Activated T-helper 1 cell treated with anti-CD3 and anti-CD28 coated beads, Interleukin-12 subunit alpha, Interleukin-12 subunit beta, Interleukin-2, Interleukin-4 antibody, amounts not matched to agents 30 ng/mL and 10 ng/mL and 1 ng/mL, durations not matched to agents 14 hours and 24 hours and 36 hours (primary cell): Measurements from ENCODE around the gene SLC7A7. TPM values are rescaled to one million over a fixed set of nuclear protein-coding genes. Genes with fewer than 3 reads are reported as not detected.
"Not testable (repeated sequence)": the region's sequence is repeated elsewhere in the genome, so short reads cannot be mapped to it uniquely, and the experiment has no call there.

Source experiments
- DNase-seq: peaks from one replicate; pipeline ENCODE4 v3.0.0; 2021; ENCODE audit warnings: low spot score
- H3K27ac Mint-ChIP-seq: one replicate; pipeline ENCODE4 v1.8.0; 2021; ENCODE audit warnings: mild to moderate bottlenecking, mixed read lengths
- H3K27me3 Mint-ChIP-seq: one replicate; pipeline ENCODE4 v1.8.0; 2022; ENCODE audit warnings: mild to moderate bottlenecking, moderate library complexity, mixed read lengths; ENCODE audit not compliant: insufficient read depth
- H3K36me3 Mint-ChIP-seq: one replicate; pipeline ENCODE4 v1.8.0; 2021; ENCODE audit warnings: low read depth, mixed read lengths
- H3K4me1 Mint-ChIP-seq: one replicate; pipeline ENCODE4 v1.8.0; 2021; ENCODE audit warnings: low read depth, mixed read lengths
- H3K4me3 Mint-ChIP-seq: one replicate; pipeline ENCODE4 v1.8.0; 2021; ENCODE audit warnings: mild to moderate bottlenecking, moderate library complexity, mixed read lengths
- H3K9me3 Mint-ChIP-seq: one replicate; pipeline ENCODE4 v1.8.0; 2021; ENCODE audit warnings: mixed read lengths
- intact Hi-C: fragments of 100-400 bp; cut with micrococcal nuclease; formaldehyde crosslinking; loops from one replicate; pipeline ENCODE4 v1.15.1; 2024
- total RNA-seq: library from RNA; stranded (reverse); gene quantifications from 2 replicates; pipeline ENCODE4 v1.2.3, GENCODE V29; 2022

Gene SLC7A7
- total RNA-seq, 1 donor from 2014 or later, result not detected

DNA sequence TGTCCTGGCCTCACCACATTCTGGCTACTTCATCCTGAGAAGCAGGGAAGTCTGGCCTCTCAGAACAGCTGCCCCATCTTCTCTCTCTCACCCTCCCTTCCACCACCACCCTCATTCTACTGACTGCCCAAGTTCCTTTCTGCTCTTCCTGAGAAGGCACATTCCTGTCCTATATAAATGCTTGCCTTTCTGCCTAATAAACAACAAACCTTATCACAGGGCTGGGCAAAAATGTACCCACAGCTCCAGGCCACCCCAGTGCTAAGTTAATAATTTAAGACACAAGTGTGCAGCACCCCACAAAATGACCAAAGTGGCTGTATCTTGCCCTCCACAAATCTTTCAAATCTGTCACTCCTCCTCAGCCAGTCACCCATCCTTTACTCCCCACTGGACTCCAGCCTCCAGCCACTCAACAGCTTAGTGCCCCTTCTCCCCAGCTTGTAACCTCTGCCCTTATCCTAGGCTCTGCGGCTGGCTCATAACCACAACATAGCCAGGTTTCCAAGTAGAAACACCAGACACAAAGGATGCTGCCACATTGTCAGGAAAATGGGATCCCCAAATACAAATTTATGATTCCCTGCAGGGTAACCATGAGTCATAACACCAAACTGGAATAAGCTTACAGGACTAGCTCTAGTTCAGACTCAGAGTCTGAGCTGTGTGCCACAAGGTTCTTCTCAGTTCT, 33.8 kb downstream of the SLC7A7 start:
- intact Hi-C loops, result no loop called here
- Mint-ChIP-seq H3K4me3 (no peak overlapping the region), H3K4me1 (no peaks in the 10 kb centered on the region), H3K27me3 (no peaks in the 10 kb centered on the region), H3K36me3 (no peaks in the 10 kb centered on the region), H3K9me3 (no peaks in the 10 kb centered on the region), H3K27ac (no peak overlapping the region)
- DNase-seq, result no peak

GRCh38 chr14:22780941-22781300, 34.3 kb downstream of the SLC7A7 start:
- Mint-ChIP-seq H3K27ac (no peak overlapping the region), H3K27me3 (no peaks in the 10 kb centered on the region), H3K9me3 (no peaks in the 10 kb centered on the region), H3K4me3 (no peak overlapping the region), H3K4me1 (no peaks in the 10 kb centered on the region), H3K36me3 (peaks cover 1% of the 10 kb centered on the region)
- no peak for DNase-seq
- intact Hi-C loops, result no loop called here

GRCh38 chr14:22780105-22780679, 35.0 kb downstream of the SLC7A7 start:
- no peak overlapping the region for H3K4me3 Mint-ChIP-seq
- peaks cover 7% of the 10 kb centered on the region for H3K36me3 Mint-ChIP-seq
- no peaks in the 10 kb centered on the region for H3K4me1 Mint-ChIP-seq
- no peak for DNase-seq
- H3K27me3 Mint-ChIP-seq, result no peaks in the 10 kb centered on the region
- no peaks in the 10 kb centered on the region for H3K9me3 Mint-ChIP-seq
- no peak overlapping the region for H3K27ac Mint-ChIP-seq
- intact Hi-C loops, result no loop called here

DNA sequence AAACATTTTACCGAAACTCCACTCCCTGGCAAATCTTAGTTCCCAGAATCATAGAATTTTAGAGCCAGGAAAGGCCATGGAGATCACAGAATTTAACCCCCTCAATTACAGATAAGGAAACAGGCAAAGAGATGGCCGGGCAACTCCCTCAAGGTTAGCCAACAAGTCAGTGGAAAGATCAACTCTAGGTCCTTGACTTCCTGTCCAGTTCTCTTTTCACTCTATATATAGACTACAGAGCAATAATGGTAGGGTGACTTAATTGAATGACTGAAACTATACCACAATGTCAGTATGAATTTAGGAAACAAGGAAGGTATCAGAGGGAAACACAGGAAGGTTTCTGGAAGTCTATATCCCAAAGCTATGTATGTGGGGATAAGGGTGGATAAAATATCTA, 37.2 kb downstream of the SLC7A7 start:
- H3K27me3 Mint-ChIP-seq, result no peaks in the 10 kb centered on the region
- intact Hi-C loops, result no loop called here
- H3K4me1 Mint-ChIP-seq, result no peaks in the 10 kb centered on the region
- H3K27ac Mint-ChIP-seq, result no peak overlapping the region
- H3K36me3 Mint-ChIP-seq, result peaks cover 23% of the 10 kb centered on the region
- no peak overlapping the region for H3K4me3 Mint-ChIP-seq
- DNase-seq, result no peak
- no peaks in the 10 kb centered on the region for H3K9me3 Mint-ChIP-seq

GRCh38 chr14:22776849-22777248, 38.4 kb downstream of the SLC7A7 start:
- H3K27me3 Mint-ChIP-seq, H3K4me3 Mint-ChIP-seq, H3K9me3 Mint-ChIP-seq, H3K4me1 Mint-ChIP-seq, DNase-seq, intact Hi-C loops, H3K27ac Mint-ChIP-seq: not testable (repeated sequence)
- peaks cover 23% of the 10 kb centered on the region for H3K36me3 Mint-ChIP-seq

DNA sequence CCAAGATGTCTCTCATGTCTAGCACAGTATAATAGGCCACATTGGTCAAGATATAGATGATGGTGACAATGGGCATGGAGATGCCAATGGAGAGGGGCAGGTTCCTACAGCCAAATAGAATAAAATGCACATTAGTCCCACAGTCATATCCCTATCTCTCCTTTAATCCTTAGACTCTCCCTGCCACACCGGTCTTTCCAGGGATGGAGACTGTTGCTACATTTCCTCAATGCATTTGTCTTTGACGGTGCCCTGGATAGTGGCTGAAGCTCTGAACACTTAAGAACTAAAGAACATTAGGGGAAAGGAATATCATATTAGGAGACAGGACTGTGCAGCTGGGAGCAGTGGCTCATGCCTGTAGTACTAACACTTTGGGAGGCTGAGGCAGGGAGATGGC, 39.0 kb downstream of the SLC7A7 start:
- DNase-seq, result no peak
- no peaks in the 10 kb centered on the region for H3K27me3 Mint-ChIP-seq
- H3K27ac Mint-ChIP-seq, result no peak overlapping the region
- intact Hi-C loops, result no loop called here
- H3K36me3 Mint-ChIP-seq, result peaks cover 30% of the 10 kb centered on the region
- H3K4me1 Mint-ChIP-seq, result no peaks in the 10 kb centered on the region
- H3K9me3 Mint-ChIP-seq, result no peaks in the 10 kb centered on the region
- no peak overlapping the region for H3K4me3 Mint-ChIP-seq

DNA sequence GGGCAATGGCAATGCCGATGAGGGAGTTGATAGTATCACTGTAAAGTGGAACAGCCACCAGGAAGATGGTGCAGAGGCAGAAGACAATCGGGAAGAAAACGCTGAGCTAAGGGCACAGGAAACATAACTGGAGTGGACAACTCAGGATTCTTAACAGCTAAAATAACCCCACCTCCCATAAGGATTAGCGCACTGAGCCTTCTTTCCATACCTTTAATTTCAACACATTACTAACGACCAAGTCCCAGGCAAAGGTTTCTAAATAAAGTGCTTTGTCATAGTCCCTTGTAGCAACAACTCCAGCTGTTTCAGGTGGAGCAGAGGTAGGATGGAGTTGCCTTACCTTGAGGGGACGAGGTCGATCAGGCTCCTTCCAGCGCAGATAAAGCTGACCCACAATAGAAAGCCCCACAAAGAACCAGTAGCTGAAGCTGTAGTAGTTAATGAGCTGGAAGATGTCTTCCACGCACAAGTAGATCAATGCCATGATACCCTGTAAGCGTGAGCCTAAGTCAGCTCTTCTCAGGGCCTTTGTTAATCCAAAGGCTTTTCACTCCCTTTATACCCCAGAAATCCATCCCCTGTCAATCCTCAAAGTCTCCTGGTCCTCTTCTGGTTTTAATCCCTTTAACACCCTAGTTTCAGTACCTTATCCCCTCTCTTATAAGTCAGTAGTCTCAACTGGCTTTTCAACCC, 41.1 kb downstream of the SLC7A7 start:
- Mint-ChIP-seq H3K27me3 (no peaks in the 10 kb centered on the region), H3K4me3 (no peak overlapping the region), H3K9me3 (no peaks in the 10 kb centered on the region), H3K27ac (no peak overlapping the region), H3K36me3 (peaks cover 50% of the 10 kb centered on the region), H3K4me1 (no peaks in the 10 kb centered on the region)
- intact Hi-C loops, result no loop called here
- DNase-seq, result no peak

DNA sequence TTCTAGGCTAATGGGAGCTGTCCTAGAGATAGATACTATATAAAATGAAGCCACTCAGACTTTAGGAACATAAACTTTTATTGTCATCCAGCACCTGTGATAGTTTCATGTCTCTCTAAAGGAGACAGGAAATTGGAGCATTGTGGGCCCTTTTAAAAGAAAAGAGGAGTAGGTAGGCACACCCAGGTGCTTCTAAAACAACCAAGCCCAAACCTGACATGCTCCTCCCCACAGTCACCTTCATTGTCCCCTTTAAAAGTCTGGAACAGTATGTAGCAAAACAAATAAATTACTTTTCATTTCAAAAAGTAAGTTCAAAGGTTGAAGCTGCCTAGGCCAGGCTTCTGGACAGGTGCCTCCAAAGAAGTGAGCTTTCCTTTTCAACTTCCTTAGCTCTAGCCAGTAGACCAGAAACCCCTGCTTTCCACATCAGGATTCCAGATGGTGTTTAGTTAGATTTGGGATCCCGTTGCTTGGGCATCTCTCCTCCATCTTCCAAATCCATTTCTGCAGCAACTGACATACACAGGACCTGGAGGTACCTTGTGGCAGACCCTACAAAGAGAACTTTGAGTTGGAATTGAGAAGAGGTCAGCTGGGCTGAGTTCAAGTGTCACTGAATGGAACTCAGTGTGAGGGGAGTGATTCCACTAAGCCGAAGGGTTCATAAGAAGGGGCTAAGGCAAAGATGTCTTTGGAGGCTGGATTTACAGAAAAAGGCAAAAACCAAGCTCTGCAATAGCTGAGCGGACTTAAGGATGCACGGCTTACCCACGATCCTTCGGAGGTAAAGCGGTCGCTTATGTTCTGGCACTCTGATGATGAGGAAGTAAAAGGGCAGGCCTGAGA, 41.8 kb downstream of the SLC7A7 start:
- no peaks in the 10 kb centered on the region for H3K9me3 Mint-ChIP-seq
- H3K36me3 Mint-ChIP-seq, result peaks cover 54% of the 10 kb centered on the region
- H3K27ac Mint-ChIP-seq, result no peak overlapping the region
- intact Hi-C loops, result no loop called here
- H3K27me3 Mint-ChIP-seq, result no peaks in the 10 kb centered on the region
- H3K4me1 Mint-ChIP-seq, result peaks cover 3% of the 10 kb centered on the region
- DNase-seq, result no peak
- no peak overlapping the region for H3K4me3 Mint-ChIP-seq

DNA sequence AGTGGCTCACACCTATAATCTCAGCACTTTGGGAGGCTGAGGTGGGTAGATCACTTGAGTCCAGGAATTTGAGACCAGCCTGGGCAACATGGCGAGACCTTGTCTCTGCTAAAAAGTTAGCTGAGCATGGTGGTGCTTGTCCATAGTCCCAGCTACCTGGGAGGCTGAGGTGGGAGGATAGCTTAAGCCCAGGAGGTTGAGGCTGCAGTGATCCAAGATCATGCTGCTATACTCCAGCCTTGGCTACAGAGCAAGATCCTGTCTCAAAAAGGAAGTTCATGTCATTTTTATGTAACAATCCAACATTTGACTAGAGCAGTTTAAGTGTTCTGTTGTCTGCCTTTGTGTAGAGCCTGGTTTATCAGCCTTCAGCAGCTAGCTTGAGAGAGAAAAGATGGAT, 42.5 kb downstream of the SLC7A7 start:
- intact Hi-C loops, result no loop called here
- Mint-ChIP-seq H3K4me3 (no peak overlapping the region), H3K9me3 (no peaks in the 10 kb centered on the region), H3K36me3 (peaks cover 54% of the 10 kb centered on the region), H3K27ac (no peak overlapping the region), H3K27me3 (no peaks in the 10 kb centered on the region), H3K4me1 (peaks cover 10% of the 10 kb centered on the region)
- no peak for DNase-seq

GRCh38 chr14:22770481-22771187, 44.6 kb downstream of the SLC7A7 start:
- Mint-ChIP-seq H3K36me3 (peaks cover 62% of the 10 kb centered on the region), H3K4me3 (no peak overlapping the region), H3K27me3 (no peaks in the 10 kb centered on the region), H3K4me1 (peaks cover 22% of the 10 kb centered on the region), H3K27ac (no peak overlapping the region), H3K9me3 (peaks cover 3% of the 10 kb centered on the region)
- no peak for DNase-seq
- intact Hi-C loops, result no loop called here

GRCh38 chr14:22769369-22769768, 45.9 kb downstream of the SLC7A7 start:
- H3K27ac Mint-ChIP-seq, result no peak overlapping the region
- H3K36me3 Mint-ChIP-seq, result peaks cover 50% of the 10 kb centered on the region
- peak overlapping the region; percentile 29 for H3K4me3 Mint-ChIP-seq

DNA sequence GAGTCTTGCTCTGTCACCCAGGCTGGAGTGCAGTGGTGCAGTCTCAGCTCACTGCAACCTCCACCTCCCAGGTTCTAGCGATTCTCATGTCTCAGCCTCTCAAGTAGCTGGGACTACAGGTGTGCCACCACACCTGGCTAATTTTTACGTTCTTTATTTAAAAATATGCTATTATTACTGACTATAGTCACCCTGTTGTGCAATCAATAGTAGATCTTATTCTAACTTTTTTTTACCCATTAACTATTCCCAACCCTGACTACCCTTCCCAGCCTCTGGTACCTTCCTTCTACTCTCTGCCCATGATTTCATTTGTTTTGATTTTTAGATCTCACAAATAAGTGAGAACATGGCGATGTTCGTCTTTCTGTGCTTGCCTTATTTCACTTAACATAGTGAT, 46.3 kb downstream of the SLC7A7 start:
- intact Hi-C loops, result loop anchor here (5.0 to 10.0 kb wide), 2 partner anchors 148 to 556 kb away; partner anchors contain the start of genes PABPN1 and RBM23
- H3K4me1 Mint-ChIP-seq, result peaks cover 22% of the 10 kb centered on the region
- H3K27ac Mint-ChIP-seq, result no peak overlapping the region
- H3K4me3 Mint-ChIP-seq, result peak overlapping the region; percentile 29
- peaks cover 46% of the 10 kb centered on the region for H3K36me3 Mint-ChIP-seq
- DNase-seq, result no peak
- H3K27me3 Mint-ChIP-seq, result no peaks in the 10 kb centered on the region
- H3K9me3 Mint-ChIP-seq, result peaks cover 3% of the 10 kb centered on the region

More at GRCh38 chr14:22769369-22769768, 45.9 kb downstream of the SLC7A7 start:
- DNase-seq, result no peak
- intact Hi-C loops, result loop anchor here (5.0 to 10.0 kb wide), 2 partner anchors 148 to 555 kb away; partner anchors contain the start of genes PABPN1 and RBM23
- no peaks in the 10 kb centered on the region for H3K27me3 Mint-ChIP-seq
- peaks cover 22% of the 10 kb centered on the region for H3K4me1 Mint-ChIP-seq
- peaks cover 3% of the 10 kb centered on the region for H3K9me3 Mint-ChIP-seq
